ENCODE results near the gene MYO9B.

- TF ChIP-seq CTCF (IDR thresholded peaks at IDR 0.05; ENCODE audit: insufficient read depth, low read depth, low read length) (no peak), EZH2 (IDR thresholded peaks at IDR 0.05; ENCODE audit: insufficient read depth, low read length) (no peak)
Measured at GRCh38 chr19:17202249-17202648, 126.7 kb downstream of the MYO9B start.
